GM12878 (cell line): ENCODE data around the gene ZNF689. TPM values are rescaled to one million over a fixed set of nuclear protein-coding genes. Genes with fewer than 3 reads are reported as not detected.
A peak's percentile ranks its signal among the peaks of the same experiment; 100 is the strongest.

Experiments used
- ATAC-seq: fragments of 200-7000 bp; cut with Tn5 transposase; 3 replicates; pipeline ENCODE4 v1.9.1; 2020; ENCODE audit warnings: mild to moderate bottlenecking, moderate library complexity
- BruUV-seq: library from RNA; stranded (reverse); fragments of 400-500 nt; replicated peaks from 2 replicates; lab custom pipeline; 2021; lab: Mats Ljungman, UMichigan
- CTCF ChIA-PET: fragments of 300-600 bp; sonication (Branson Sonifier 250); formaldehyde crosslinking; extraction: SDS; loops from one replicate; lab custom pipeline; 2021; ENCODE audit warnings: inconsistent platforms; lab: Yijun Ruan, JAX
- POLR2A ChIA-PET: fragments of 350-600 bp; formaldehyde crosslinking; extraction: SDS; loops from one replicate; lab custom pipeline; 2021; ENCODE audit warnings: inconsistent platforms; lab: Charles Lee
- RAD21 ChIA-PET: fragments of 300-600 bp; sonication (Branson Sonifier 250); formaldehyde crosslinking; loops from one replicate; lab custom pipeline; 2023; ENCODE audit warnings: antibody characterized with exemption; ENCODE audit not compliant: unreplicated experiment; lab: Charles Lee
- SMC1A ChIA-PET: fragments of 300-600 bp; sonication (Branson Sonifier 250); formaldehyde crosslinking; loops from one replicate; lab custom pipeline; 2023; ENCODE audit not compliant: unreplicated experiment, uncharacterized antibody; lab: Charles Lee
- DNase-seq: peaks from one replicate; pipeline ENCODE4 v3.0.0-alpha.2; 2011; ENCODE audit warnings: low read depth, low spot score
- FAIRE-seq: peaks from 3 replicates; lab custom pipeline; 2011; peaks lifted over from hg19 to GRCh38; lab: Jason Lieb, UNC
- H2AFZ ChIP-seq: 2 replicates; pipeline ENCODE4 v1.6.0; 2011; ENCODE audit warnings: low read depth, low read length, control low read depth; ENCODE audit not compliant: control insufficient read depth
- H3K27ac ChIP-seq: 2 replicates; pipeline ENCODE4 v1.5.1; 2011; ENCODE audit warnings: control low read depth; ENCODE audit not compliant: control insufficient read depth, insufficient read depth
- H3K27me3 ChIP-seq, 2 experiments: replicated peaks in 1 of 2; 2 replicates each; pipeline versions ENCODE4 v1.6.0 to v1.6.1; 2011; ENCODE audit warnings: low read length in 1 of 2; ENCODE audit not compliant: control insufficient read depth in 2 of 2, insufficient read depth in 2 of 2
- H3K36me3 ChIP-seq, 2 experiments: 2 replicates each; pipeline ENCODE4 v1.5.1; 2011; ENCODE audit warnings: low read length in 1 of 2; ENCODE audit not compliant: control insufficient read depth in 2 of 2, insufficient read depth in 2 of 2
- H3K4me1 ChIP-seq: 2 replicates; pipeline ENCODE4 v1.6.1; 2011; ENCODE audit warnings: mild to moderate bottlenecking, low read length, moderate library complexity, mixed read lengths; ENCODE audit not compliant: control insufficient read depth, insufficient read depth
- H3K4me2 ChIP-seq: 2 replicates; pipeline ENCODE4 v1.6.0; 2011; ENCODE audit warnings: control low read depth; ENCODE audit not compliant: control insufficient read depth, insufficient read depth
- H3K4me3 ChIP-seq: fragments of 200-600 bp; sonication (generic); 2 replicates; pipeline ENCODE4 v1.5.1; 2016
- H3K79me2 ChIP-seq: 2 replicates; pipeline ENCODE4 v1.6.0; 2011; ENCODE audit warnings: low read length; ENCODE audit not compliant: control insufficient read depth, insufficient read depth
- H3K9ac ChIP-seq: 2 replicates; pipeline ENCODE4 v1.8.0; 2011; ENCODE audit warnings: low read length, control low read depth, mixed read lengths; ENCODE audit not compliant: control insufficient read depth, insufficient read depth
- H3K9me3 ChIP-seq: replicated peaks from 3 replicates; pipeline ENCODE4 v1.5.1; 2011; ENCODE audit warnings: mild to moderate bottlenecking, low read length; ENCODE audit not compliant: control insufficient read depth, insufficient read depth
- H4K20me1 ChIP-seq: 2 replicates; pipeline ENCODE4 v1.6.0; 2011; ENCODE audit not compliant: control insufficient read depth, insufficient read depth
- BRCA1 ChIP-seq: IDR thresholded peaks from 2 replicates; pipeline ENCODE4 v1.6.1; 2011; ENCODE audit warnings: low read depth, low read length, improper control_type of control experiment
- CBX5 ChIP-seq: sonication (generic); IDR thresholded peaks from 2 replicates; pipeline ENCODE4 v1.6.1; 2016; ENCODE audit warnings: low read depth, moderate library complexity, mild to moderate bottlenecking, inconsistent platforms
- CHD1 ChIP-seq: IDR thresholded peaks from 2 replicates; pipeline ENCODE4 v1.6.1; 2012; ENCODE audit warnings: low read depth, low read length, improper control_type of control experiment
- CREM ChIP-seq: IDR thresholded peaks from 2 replicates; pipeline ENCODE4 v1.6.1; 2014; ENCODE audit warnings: antibody characterized with exemption, low read depth
- E4F1 ChIP-seq: fragments of 450-650 bp; IDR thresholded peaks from 2 replicates; pipeline ENCODE4 v1.6.1; 2018; ENCODE audit warnings: borderline replicate concordance, mild to moderate bottlenecking; ENCODE audit not compliant: partially characterized antibody
- HDAC6 ChIP-seq: fragments of 200-600 bp; sonication (generic); IDR thresholded peaks from one replicate; pipeline ENCODE4 v1.8.0; 2017; ENCODE audit warnings: antibody characterized with exemption; ENCODE audit not compliant: unreplicated experiment
- IKZF2 ChIP-seq, 2 experiments: fragments of 450-650 bp; IDR thresholded peaks; 2 replicates each; pipeline ENCODE4 v1.6.1; 2017; ENCODE audit warnings: mild to moderate bottlenecking in 2 of 2, moderate library complexity in 2 of 2
- JUND ChIP-seq: IDR thresholded peaks from 2 replicates; pipeline ENCODE4 v1.6.1; 2012; ENCODE audit warnings: low read depth, mild to moderate bottlenecking, low read length, improper control_type of control experiment, moderate library complexity
- KAT2A ChIP-seq: conservative IDR thresholded peaks from 2 replicates; pipeline ENCODE4 v1.6.1; 2011; ENCODE audit warnings: low read depth, low read length; ENCODE audit not compliant: control insufficient read depth
- NBN ChIP-seq: fragments of 450-650 bp; IDR thresholded peaks from 2 replicates; pipeline ENCODE4 v1.6.1; 2016
- RB1 ChIP-seq: fragments of 450-650 bp; formaldehyde crosslinking; IDR thresholded peaks from 2 replicates; pipeline ENCODE4 v1.6.1; 2017; ENCODE audit warnings: mild to moderate bottlenecking, borderline replicate concordance
- RBBP5 ChIP-seq: fragments of 200-600 bp; sonication (generic); conservative IDR thresholded peaks from 2 replicates; pipeline ENCODE4 v1.6.1; 2016
- STAT1 ChIP-seq: fragments of 450-650 bp; conservative IDR thresholded peaks from 2 replicates; pipeline ENCODE4 v1.6.1; 2014; ENCODE audit warnings: antibody characterized with exemption, mild to moderate bottlenecking
- TARDBP ChIP-seq: IDR thresholded peaks from 2 replicates; pipeline ENCODE4 v1.6.1; 2016; ENCODE audit warnings: borderline replicate concordance
- ZNF207 ChIP-seq: fragments of 450-650 bp; IDR thresholded peaks from 2 replicates; pipeline ENCODE4 v1.6.1; 2014; ENCODE audit warnings: antibody characterized with exemption, mild to moderate bottlenecking, borderline replicate concordance
- WGBS: methylation state at CpG from one replicate; pipeline ENCODE4 v1.1.6; 2016; ENCODE audit warnings: low lambda C conversion rate; ENCODE audit not compliant: insufficient replicate concordance, insufficient coverage; ENCODE audit errors: missing lambda C conversion rate; 5-methylcytosine and 5-hydroxymethylcytosine counted together
- in situ Hi-C: fragments of 300-500 bp; cut with MboI; formaldehyde crosslinking; loops from 9 replicates; pipeline ENCODE4 v1.14.3; 2018; ENCODE audit warnings: mixed read lengths
- intact Hi-C: fragments of 100-400 bp; cut with micrococcal nuclease; formaldehyde crosslinking; loops from one replicate; pipeline ENCODE4 v1.14.2; 2022; ENCODE audit not compliant: unreplicated experiment
- polyA plus RNA-seq, 11 experiments: library from polyadenylated mRNA; depleted of rRNA in 4 of 11; unstranded in 6 of 11; stranded (reverse) in 5 of 11; fragments of >200 nt; fragmentation: Nextera tagmentation in 4 of 11; fragmentation: Illumina TruSeq in 1 of 11; extraction: Ambion mirVana in 4 of 11; extraction: Trizol in 1 of 11; gene quantifications; 1 replicate in 1 of 11; 2 replicates in 10 of 11; pipeline versions ENCODE4 v1.2.1 to v1.2.3, GENCODE V29; 2011 to 2016; ENCODE audit warnings: inconsistent platforms in 2 of 11, missing spikeins in 2 of 11, low read depth in 1 of 11
- total RNA-seq, 4 experiments: library from RNA; depleted of rRNA in 3 of 4; stranded (reverse); fragments of >200 nt in 3 of 4; fragmentation: Illumina TruSeq in 1 of 4; extraction: Trizol in 1 of 4; gene quantifications; 2 replicates each; pipeline versions ENCODE4 v1.2.1 to v1.2.3, GENCODE V29; 2013 to 2021

Gene ZNF689
- total and polyA plus RNA-seq, 10 of the 15 experiments (the other 5 are each of a cell fraction or from before 2014, with no cell fraction given): 4.7 to 13.2 (median 8.5) TPM

- Histone ChIP-seq H3K4me2 (no peak overlapping the region), H3K4me3 (no peak overlapping the region), H3K36me3 (peaks cover 10 to 14% of the 10 kb centered on the region in 2 experiments; a peak in 3 of 4 replicates), H3K4me1 (no peaks in the 10 kb centered on the region), H3K27me3 (no peaks in the 10 kb centered on the region), H3K79me2 (no peaks in the 10 kb centered on the region), H3K9ac (no peak overlapping the region), H4K20me1 (no peaks in the 10 kb centered on the region), H2AFZ (no peak overlapping the region), H3K9me3 (no peaks in the 10 kb centered on the region), H3K27ac (no peak overlapping the region)
- FAIRE-seq: no peak
- ATAC-seq: no peak
- in situ Hi-C loops: no loop called here
- TF ChIP-seq RBBP5 (no peak), STAT1 (no peak), ZNF207 (no peak), KAT2A (no peak), HDAC6 (no peak), RB1 (no peak)
- ChIA-PET CTCF (interaction anchor here (1.1 to 8.9 kb wide), 7 partner anchors 15 to 191 kb away, joined by 3 to 89 read pairs (median 4); partner anchors contain the start of genes DCTPP1 and ZNF785), RAD21 (interaction anchor here (0.6 to 3.8 kb wide), 4 partner anchors 15 to 171 kb away, joined by 4 to 20 read pairs (median 10); partner anchors contain the start of genes DCTPP1 and ZNF764), SMC1A (interaction anchor here (0.6 to 8.6 kb wide), 3 partner anchors 28 to 170 kb away, joined by 3 to 64 read pairs (median 6); partner anchors contain the start of gene DCTPP1), POLR2A (interaction anchor here (0.7 kb wide), 1 partner anchor 9 kb away, joined by 7 read pairs; the partner anchor contains the start of gene ZNF689)
- no peak for DNase-seq
- no TSS peak for BruUV-seq
- intact Hi-C loops: no loop called here
- 94% methylated on average over 2 of the region's 2 CpGs for WGBS
Observed at GRCh38 chr16:30600929-30601328, 9.3 kb downstream of the ZNF689 start.

- RAD21 ChIA-PET: interaction anchor here (2.0 to 3.8 kb wide), 3 partner anchors 16 to 170 kb away, joined by 6 to 20 read pairs (median 14); partner anchors contain the start of genes DCTPP1 and ZNF764
- H3K79me2 ChIP-seq: no peaks in the 10 kb centered on the region
- peak; percentile 35 for FAIRE-seq
- POLR2A ChIA-PET: no interaction called here
- H3K4me3 ChIP-seq: no peak overlapping the region
- SMC1A ChIA-PET: interaction anchor here (1.1 to 8.6 kb wide), 4 partner anchors 8 to 191 kb away, joined by 3 to 64 read pairs (median 6); partner anchors contain the start of gene DCTPP1
- DNase-seq: no peak
- no peak overlapping the region for H3K27ac ChIP-seq
- in situ Hi-C loops: no loop called here
- H2AFZ ChIP-seq: no peak overlapping the region
- no peaks in the 10 kb centered on the region for H3K4me1 ChIP-seq
- TF ChIP-seq JUND: no peak
- TF ChIP-seq CHD1: no peak
- no peak for TF ChIP-seq IKZF2 (IDR thresholded peaks at IDR 0.05)
- no peak for TF ChIP-seq CREM
- no peak for TF ChIP-seq NBN
- TF ChIP-seq BRCA1: no peak
- no peak for TF ChIP-seq E4F1
- TF ChIP-seq TARDBP: no peak
- TF ChIP-seq CBX5: no peak
- BruUV-seq: no TSS peak
- intact Hi-C loops: no loop called here
- H3K9ac ChIP-seq: no peak overlapping the region
- ATAC-seq: no peak
- CTCF ChIA-PET: interaction anchor here (1.1 to 8.9 kb wide), 9 partner anchors 9 to 191 kb away, joined by 3 to 89 read pairs (median 3); partner anchors contain the start of genes DCTPP1 and ZNF785
- H3K9me3 ChIP-seq: no peaks in the 10 kb centered on the region
- H4K20me1 ChIP-seq: no peaks in the 10 kb centered on the region
- 96% methylated on average over 3 of the region's 3 CpGs for WGBS
- no peaks in the 10 kb centered on the region for H3K27me3 ChIP-seq
- peaks cover 8 to 14% of the 10 kb centered on the region in 2 experiments; a peak in 3 of 4 replicates for H3K36me3 ChIP-seq
- H3K4me2 ChIP-seq: no peak overlapping the region
Observed at GRCh38 chr16:30600215-30600614, 10.0 kb downstream of the ZNF689 start.
